Calu3 (cell line): Measurements from ENCODE around the gene GPR137B. TPM values are rescaled to one million over a fixed set of nuclear protein-coding genes. Genes with fewer than 3 reads are reported as not detected.

Experiments
- BruUV-seq: library from RNA; stranded (reverse); fragments of 400-500 nt; replicated peaks from 2 replicates; lab custom pipeline; 2021; lab: Mats Ljungman, UMichigan
- CTCF ChIA-PET: fragments of 300-600 bp; sonication (Branson Sonifier 250); formaldehyde crosslinking; loops from one replicate; lab custom pipeline; 2022; ENCODE audit warnings: antibody characterized with exemption; lab: Charles Lee
- DNase-seq: peaks from one replicate; pipeline ENCODE4 v3.0.0; 2022
- H3K27ac Mint-ChIP-seq: one replicate; pipeline ENCODE4 v1.8.0; 2022; ENCODE audit warnings: mixed read lengths; ENCODE audit not compliant: unreplicated experiment
- H3K27me3 Mint-ChIP-seq: one replicate; pipeline ENCODE4 v1.8.0; 2022; ENCODE audit warnings: mixed read lengths; ENCODE audit not compliant: unreplicated experiment
- H3K36me3 Mint-ChIP-seq: one replicate; pipeline ENCODE4 v1.8.0; 2022; ENCODE audit warnings: mild to moderate bottlenecking, moderate library complexity, mixed read lengths; ENCODE audit not compliant: insufficient read depth, unreplicated experiment
- H3K4me1 Mint-ChIP-seq: one replicate; pipeline ENCODE4 v1.8.0; 2022; ENCODE audit warnings: mild to moderate bottlenecking, low read depth, mixed read lengths; ENCODE audit not compliant: unreplicated experiment
- H3K4me3 Mint-ChIP-seq: one replicate; pipeline ENCODE4 v1.8.0; 2022; ENCODE audit warnings: mild to moderate bottlenecking, low read depth, moderate library complexity, mixed read lengths; ENCODE audit not compliant: unreplicated experiment
- H3K9me3 Mint-ChIP-seq: one replicate; pipeline ENCODE4 v1.8.0; 2022; ENCODE audit warnings: low read depth, mixed read lengths; ENCODE audit not compliant: unreplicated experiment
- intact Hi-C: fragments of 100-400 bp; cut with micrococcal nuclease; formaldehyde crosslinking; loops from one replicate; pipeline ENCODE4 v1.10.0; 2022; ENCODE audit not compliant: unreplicated experiment
- total RNA-seq: library from RNA; stranded (reverse); gene quantifications from 2 replicates; pipeline ENCODE4 v1.2.3, GENCODE V29; 2022
- TF ChIP-seq, protein P1 (sequence below): fragments of 200-600 bp; IDR thresholded peaks from one replicate; pipeline ENCODE4 v1.8.0; 2022; ENCODE audit warnings: antibody characterized with exemption; ENCODE audit not compliant: unreplicated experiment

GPR137B gene
- total RNA-seq, 1 experiment from 2014 or later: 11.4 TPM

DNA sequence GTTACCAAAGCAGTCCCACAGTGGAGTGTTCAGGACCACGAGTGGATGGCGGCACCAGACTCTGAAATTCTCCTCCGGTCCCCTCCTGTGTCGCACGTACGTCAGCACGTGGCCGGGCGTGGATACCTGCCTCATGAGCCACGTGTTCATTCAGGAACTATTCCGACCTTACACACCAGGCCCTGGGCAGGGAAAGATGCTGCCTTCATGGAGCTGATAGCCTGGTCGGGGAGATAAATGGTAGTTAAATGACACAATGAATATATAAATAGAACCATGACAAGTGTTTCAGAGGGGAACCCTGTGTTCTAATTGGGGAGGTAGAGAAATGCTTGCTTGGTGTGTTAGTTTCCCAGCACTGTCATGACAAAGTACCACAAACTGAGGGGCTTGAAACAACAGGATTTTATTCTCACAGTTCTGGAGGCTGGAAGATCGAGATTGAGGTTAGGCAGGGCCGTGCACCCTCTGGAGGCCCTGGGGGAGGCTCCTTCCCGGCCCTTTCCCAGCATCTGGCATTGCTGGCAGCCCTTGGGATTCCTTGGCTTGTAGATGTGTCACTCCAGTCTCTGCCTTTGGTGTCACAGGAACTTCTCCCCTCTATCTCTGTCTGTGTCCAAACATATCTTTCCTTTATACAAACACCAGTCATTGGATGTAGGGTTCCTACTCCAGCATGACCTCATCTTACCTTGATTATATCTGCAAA is 28.9 kb upstream of the GPR137B start:
- TF ChIP-seq, protein P1, sequence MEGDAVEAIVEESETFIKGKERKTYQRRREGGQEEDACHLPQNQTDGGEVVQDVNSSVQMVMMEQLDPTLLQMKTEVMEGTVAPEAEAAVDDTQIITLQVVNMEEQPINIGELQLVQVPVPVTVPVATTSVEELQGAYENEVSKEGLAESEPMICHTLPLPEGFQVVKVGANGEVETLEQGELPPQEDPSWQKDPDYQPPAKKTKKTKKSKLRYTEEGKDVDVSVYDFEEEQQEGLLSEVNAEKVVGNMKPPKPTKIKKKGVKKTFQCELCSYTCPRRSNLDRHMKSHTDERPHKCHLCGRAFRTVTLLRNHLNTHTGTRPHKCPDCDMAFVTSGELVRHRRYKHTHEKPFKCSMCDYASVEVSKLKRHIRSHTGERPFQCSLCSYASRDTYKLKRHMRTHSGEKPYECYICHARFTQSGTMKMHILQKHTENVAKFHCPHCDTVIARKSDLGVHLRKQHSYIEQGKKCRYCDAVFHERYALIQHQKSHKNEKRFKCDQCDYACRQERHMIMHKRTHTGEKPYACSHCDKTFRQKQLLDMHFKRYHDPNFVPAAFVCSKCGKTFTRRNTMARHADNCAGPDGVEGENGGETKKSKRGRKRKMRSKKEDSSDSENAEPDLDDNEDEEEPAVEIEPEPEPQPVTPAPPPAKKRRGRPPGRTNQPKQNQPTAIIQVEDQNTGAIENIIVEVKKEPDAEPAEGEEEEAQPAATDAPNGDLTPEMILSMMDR: no peak
- no TSS peak for BruUV-seq
- intact Hi-C loops: no loop called here
- CTCF ChIA-PET: no interaction called here
- DNase-seq: no peak
- Mint-ChIP-seq H3K36me3 (no peaks in the 10 kb centered on the region), H3K27ac (no peak overlapping the region), H3K9me3 (no peaks in the 10 kb centered on the region), H3K4me1 (no peaks in the 10 kb centered on the region), H3K27me3 (no peaks in the 10 kb centered on the region), H3K4me3 (no peak overlapping the region)

DNA sequence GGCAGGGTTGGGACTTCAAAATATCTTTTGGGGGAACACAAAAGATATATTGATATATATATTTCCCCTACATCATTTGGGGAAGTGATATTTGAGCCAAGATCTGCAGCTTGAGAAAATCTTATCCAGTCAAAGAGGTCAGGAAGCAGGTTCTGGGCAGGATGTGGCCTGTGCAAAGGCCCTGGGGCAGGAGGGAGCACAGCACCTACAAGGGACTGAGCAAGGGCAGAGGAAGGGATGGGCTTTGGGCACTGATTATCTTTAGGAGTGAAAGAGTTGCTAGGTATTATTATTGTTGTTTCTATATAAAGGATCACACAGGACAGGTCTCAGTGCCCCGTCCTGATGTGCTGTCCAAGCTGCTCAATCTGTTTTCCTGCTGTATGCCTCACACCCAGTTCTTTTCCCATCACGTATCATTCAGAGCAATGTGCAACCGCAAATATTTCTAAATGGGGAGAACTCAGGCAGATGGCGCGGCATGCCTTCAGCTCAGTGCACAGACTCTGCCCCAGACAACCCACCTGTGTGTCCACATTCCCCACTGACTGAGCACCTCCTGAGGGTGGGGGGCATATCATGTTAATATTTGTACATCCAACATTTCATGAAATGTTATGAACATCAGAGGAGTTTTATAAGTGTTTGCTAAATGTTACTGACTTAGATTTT is 28.1 kb upstream of the GPR137B start:
- Mint-ChIP-seq H3K9me3 (no peaks in the 10 kb centered on the region), H3K36me3 (no peaks in the 10 kb centered on the region), H3K4me3 (no peak overlapping the region), H3K4me1 (no peaks in the 10 kb centered on the region), H3K27ac (no peak overlapping the region), H3K27me3 (peaks cover 4% of the 10 kb centered on the region)
- no peak for DNase-seq
- no TSS peak for BruUV-seq
- intact Hi-C loops: no loop called here
- TF ChIP-seq, protein P1: no peak
- CTCF ChIA-PET: no interaction called here

DNA sequence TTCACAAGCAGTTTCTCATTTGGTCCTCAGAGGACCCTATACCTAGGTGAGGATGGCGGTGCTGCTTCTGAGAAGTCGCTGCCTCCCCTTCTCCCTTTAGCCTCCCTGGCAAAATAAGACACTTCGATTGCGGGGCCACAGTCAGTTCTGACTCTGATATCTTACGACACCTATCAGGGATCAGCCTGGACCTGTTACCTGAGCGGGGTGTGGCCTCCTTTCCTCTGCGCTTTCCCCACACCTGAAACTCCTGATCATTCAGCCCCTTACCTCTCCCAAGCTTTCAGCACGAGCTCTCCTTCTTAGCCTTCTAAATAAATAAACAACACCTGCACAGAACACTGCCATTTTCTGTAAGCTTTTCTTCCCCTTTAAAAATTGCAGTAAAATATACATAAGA is 24.6 kb upstream of the GPR137B start:
- no peak overlapping the region for H3K4me3 Mint-ChIP-seq
- DNase-seq: no peak
- H3K4me1 Mint-ChIP-seq: no peaks in the 10 kb centered on the region
- TF ChIP-seq, protein P1: no peak
- no peaks in the 10 kb centered on the region for H3K36me3 Mint-ChIP-seq
- CTCF ChIA-PET: no interaction called here
- no TSS peak for BruUV-seq
- no peaks in the 10 kb centered on the region for H3K9me3 Mint-ChIP-seq
- peaks cover 15% of the 10 kb centered on the region for H3K27me3 Mint-ChIP-seq
- no peak overlapping the region for H3K27ac Mint-ChIP-seq
- intact Hi-C loops: no loop called here

DNA sequence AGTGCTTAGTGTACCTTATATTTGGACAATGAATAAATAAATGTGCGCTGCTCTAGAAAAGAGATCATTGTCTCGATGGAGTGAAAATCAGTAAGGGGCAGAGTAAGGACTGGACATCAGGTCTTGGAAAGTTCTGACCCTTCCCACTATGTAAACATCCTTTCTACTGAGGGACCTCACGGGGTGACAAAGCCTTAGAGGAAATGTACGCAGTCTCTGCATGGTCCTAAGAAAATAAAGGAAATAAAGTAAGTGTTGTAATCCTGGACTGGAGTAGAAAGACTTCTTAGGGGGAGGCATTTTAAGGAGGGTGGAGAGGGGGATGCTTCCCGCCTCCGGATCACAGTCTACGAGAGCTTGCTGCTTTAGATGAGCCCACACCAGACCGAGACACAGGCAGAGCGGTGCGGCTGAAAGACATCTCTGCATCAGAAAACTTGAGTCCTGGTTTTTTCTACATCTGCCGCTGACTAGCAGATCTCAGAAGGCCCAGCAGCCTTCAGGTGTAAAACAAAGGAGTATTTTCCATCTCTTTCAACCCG is 22.3 kb upstream of the GPR137B start:
- Mint-ChIP-seq H3K4me1 (no peaks in the 10 kb centered on the region), H3K4me3 (no peak overlapping the region), H3K27ac (no peak overlapping the region), H3K9me3 (no peaks in the 10 kb centered on the region), H3K36me3 (no peaks in the 10 kb centered on the region), H3K27me3 (peaks cover 33% of the 10 kb centered on the region)
- TF ChIP-seq, protein P1: no peak
- intact Hi-C loops: no loop called here
- no TSS peak for BruUV-seq
- no peak for DNase-seq
- CTCF ChIA-PET: no interaction called here
